Activated CD4-positive, alpha-beta T cell treated with anti-CD3 and anti-CD28 coated beads, Interleukin-2, amount 50 U/mL, for 4 hours (primary cell): ENCODE data around the gene MICALL1.
A peak's percentile ranks its signal among the peaks of the same experiment; 100 is the strongest.
"Not testable (repeated sequence)": the region's sequence is repeated elsewhere in the genome, so short reads cannot be mapped to it uniquely, and the experiment has no call there.

Experiments
- DNase-seq, 2 experiments: peaks; one replicate each; pipeline ENCODE4 v3.0.0-alpha.2; 2020

Gene MICALL1

DNA sequence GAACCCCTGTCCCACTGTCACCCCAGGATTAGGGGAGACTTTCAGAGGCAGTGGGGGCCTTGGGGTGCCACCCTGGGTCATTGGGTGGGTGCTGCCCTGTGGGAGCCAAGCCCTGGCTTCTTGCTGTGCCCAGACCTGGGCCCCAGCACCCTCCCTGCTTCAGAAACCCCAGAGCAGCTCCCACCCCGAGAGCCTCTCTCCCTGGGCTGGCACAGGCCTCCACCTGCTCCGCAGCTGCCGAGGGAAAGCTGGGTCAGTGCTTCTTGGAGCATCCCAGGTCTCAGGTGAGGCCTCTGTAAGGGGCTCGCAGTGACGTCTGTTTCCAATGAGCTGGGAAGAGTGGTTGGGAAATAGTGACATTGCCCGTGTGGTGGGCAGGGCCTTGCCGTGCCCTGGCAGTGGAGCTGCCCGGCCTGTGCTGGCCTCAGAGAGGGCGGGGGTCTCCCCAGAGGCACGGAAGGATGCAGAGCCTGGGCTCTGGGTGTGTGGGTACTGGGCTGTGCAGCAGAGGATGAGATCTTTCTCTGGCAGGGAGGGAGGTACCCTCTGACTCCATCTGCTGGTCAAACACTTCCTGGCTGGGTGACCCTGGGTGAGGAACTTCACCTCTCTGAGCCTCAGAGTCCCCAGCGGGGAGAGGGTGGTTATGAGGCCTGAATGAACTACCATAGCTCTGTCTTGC, 24.3 kb downstream of the MICALL1 start:
- DNase-seq: no peak

DNA sequence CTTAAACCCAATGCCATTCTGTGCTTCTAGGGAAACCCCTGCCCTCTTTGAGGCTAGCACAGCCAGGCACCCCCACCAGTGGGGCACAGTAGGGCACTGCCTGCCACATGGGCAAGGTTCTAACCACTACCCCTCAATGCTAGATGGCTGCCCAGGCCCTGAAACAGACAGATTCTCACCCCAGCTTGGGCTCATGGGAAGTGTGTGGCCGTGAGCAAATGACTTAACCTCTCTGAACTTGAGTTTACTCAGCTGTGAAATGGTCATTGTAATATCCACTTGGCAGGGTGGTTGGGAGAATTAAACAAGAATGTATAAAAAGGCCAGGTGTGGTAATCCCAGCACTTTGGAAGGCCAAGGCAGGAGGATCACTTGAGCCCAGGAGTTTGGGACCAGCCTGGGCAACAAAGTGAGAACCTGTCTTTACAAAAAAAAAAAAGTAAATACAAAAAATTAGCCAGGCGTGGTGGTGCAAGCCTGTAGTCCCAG, 24.9 kb downstream of the MICALL1 start:
- no peak for DNase-seq

DNA sequence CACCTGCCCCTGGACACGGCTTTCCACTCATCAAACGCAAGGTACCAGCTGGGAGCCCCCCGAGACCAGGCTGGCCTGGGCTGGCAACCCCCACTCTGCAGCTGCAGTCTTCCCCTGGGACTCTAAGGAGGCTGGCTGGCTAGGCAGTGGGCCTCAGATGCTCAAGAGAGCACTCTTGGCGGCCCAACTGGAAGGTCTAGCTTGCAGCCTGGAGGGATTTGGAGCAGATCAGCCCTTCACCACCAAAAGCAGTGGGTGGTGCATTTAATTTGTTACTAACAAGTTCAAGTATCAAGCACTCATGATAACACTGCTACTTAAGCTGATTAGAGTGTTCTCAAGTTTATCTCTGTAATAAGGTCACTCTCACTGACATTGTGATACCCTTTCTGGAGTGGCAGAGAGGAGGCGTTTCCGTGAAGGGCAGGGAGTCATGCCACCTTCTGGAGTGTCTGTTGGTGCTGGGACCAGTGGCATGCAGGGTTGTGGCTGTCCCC, 25.8 kb downstream of the MICALL1 start:
- no peak for DNase-seq

DNA sequence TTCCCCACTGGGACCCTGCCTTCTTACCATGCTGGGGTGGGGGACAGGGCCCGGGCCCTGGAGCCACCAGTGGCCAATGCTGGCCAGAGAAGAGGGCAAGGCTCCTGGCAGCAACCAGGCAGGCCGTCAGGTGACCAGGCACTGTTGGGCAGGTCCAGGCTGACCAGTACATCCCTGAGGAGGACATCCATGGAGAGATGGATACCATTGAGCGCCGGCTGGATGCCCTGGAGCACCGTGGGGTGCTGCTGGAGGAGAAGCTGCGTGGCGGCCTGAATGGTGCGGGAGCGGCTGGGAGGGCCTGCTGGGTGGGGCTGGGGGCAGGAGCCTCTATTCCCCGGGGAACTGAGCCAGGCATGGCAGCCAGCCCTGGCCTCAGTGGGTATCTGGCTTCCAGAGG, 26.3 kb downstream of the MICALL1 start:
- DNase-seq: no peak

- no peak for DNase-seq
Observed at GRCh38 chr22:37932821-37933578, 26.9 kb downstream of the MICALL1 start.

DNA sequence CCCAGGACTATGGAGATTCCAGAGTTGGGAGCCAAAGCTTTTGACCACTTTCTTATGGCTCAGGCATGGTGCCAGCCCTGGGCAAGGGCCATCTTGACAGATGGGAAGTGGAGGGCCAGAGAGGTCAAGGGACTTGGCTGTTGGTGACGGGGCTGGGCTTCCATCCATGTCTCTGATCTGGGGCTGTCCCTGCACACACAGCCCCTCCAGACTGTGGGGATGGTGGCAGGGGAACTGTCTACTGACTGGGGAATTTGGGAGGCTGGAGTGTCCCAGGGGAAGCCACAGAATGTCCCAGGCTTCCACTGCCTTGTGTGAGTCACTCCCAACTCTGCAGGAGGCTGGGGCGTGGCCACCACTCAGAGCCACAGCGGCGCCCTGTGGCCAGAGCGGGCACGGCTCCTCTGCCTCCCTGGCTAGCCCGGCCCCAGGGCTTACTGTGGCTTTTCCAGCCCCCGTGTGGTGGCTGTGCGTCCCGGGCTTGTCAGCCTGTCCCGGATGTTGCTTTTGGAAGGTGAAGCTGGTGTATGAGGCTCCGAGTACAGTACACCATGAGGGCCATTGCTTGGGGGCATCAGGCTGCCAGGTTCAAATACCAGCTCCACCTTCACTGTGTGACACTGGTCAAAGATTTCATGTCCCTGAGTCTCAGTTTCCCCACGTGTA, 27.7 kb downstream of the MICALL1 start:
- peak; percentile 74 to 76 for DNase-seq

GRCh38 chr22:37940698-37941376, 34.7 kb downstream of the MICALL1 start:
- DNase-seq: no peak

GRCh38 chr22:37942133-37942532, 36.0 kb downstream of the MICALL1 start:
- DNase-seq: no peak

DNA sequence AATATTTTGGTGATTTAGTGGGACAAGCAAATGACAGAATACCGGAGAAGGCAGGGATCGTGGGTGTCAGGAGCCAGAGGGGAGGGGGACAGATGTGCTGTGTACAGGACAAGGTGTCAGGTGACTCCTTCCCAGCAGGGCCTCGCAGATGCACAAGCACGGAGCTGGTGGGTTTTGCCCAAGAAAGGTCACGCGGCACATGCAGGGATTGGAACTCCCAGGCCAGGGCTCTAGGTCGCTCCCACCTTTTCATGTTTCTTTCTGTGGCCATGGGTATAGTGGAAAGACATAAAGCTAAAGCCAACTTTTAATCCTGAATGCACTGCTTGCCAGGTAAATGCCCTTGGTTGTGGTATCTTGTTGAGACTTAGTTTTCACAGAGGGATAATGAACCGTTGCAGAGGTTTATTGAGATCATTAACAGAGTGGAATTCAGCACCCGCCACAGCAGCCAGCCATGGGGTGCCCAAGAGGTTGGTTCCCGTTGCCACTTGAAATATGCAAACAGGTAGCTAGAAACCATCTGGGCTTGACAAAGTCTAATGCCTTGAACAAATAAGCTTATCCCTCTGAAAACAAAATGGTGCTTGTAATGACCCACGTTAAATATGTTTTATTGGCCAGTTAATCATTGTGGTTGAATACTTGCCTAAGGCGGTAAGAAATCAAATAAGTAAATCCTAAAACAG, 37.2 kb downstream of the MICALL1 start:
- DNase-seq: no peak

DNA sequence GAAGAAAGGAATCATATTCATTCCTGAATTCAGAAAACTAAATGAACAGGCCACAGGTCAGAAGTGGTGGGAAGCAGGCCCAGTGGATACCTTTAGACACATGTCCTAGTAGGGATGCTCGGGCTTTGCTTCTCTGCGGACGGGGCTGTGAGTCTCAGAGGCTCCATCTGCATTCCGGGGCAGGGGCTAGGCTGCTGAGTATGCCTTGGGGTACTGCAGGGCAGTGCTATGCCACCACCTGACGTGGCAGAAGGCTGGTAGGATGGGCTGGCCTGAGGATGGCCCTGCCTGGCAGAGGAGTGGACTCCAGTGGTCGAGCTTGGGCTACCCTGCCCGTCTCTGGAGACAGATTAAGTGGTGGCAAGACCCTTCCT, 37.7 kb downstream of the MICALL1 start:
- no peak for DNase-seq

DNA sequence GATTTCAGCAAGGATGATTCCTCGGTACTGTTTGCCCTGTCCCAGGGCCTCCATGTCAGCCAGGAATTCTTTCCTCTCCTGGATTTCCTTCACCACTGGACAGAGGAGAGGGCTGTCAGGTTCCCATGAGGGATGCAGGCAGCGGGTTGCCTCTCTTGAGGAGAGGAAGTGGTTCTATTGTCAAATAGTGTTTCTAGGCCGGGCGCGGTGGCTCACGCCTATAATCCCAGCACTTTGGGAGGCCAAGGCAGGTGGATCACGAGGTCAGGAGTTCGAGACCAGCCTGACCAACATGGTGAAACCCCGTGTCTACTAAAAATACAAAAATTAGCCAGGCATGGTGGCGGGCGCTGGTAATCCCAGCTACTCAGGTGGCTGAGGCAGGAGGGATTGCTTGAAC, 38.3 kb downstream of the MICALL1 start:
- DNase-seq: not testable (repeated sequence)

DNA sequence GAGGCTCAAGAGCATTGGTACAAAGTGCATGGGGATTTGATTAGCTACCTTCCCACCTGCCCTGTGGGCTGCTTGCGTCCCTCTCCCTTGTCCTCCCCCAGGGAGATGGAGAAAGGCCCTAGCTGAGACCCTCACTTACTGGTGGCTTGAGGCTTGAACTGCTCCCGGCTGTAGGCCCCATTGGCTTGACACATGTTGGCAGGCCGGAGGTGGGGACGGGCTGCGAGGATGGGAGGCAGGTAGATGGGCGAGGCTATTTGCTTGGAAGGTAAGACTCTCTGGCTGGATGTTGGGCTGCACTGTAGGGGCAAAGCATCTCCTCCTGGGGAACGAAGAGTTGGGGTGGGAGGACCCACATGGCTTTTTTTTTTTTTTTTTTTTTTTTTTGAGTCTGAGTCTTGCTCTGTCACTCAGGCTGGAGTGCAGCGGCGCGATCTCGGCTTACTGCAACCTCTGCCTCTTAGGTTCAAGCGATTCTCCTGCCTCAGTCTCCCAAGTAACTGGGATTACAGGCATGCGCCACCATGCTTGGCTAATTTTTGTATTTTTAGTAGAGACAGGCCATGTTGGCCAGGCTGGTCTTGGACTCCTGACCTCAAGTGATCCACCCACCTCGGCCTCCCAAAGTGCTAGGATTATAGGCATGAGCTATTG, 41.2 kb downstream of the MICALL1 start:
- not testable (repeated sequence) for DNase-seq

DNA sequence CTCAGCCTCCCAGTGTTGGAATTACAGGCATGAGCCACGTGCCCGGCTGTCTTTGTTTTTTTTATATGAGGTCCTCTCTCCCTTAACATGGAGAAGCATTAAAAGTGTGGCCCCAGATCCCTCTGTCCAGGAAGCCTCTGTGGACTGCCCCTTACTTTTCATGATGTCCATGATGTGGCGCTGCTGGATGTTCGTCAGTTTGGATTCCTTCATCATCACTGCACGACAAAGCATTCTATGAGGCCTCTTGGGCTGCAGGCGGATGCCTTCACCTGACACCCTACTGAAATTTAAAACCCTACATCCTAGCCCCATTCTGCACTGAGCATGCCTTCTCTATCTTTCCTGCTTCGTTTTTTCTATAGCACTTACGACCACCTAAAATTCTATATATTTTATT, 45.2 kb downstream of the MICALL1 start:
- no peak for DNase-seq

DNA sequence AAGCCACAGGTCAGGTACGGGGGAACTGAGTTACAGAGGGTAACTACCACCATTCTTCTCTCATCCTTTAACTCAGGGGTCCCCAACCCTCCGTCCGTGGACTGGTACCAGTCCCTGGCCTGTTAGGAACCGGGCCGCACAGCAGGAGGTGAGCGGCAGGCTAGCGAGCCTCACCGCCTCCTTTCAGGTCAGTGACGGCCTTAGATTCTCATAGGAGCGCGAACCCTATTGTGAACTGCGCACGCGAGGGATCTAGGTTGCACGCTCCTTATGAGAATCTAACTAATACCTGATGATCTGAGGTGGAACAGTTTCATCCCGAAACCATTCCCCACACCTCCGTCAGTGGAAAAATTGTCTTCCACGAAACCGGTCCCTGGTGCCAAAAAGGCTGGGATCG, 46.5 kb downstream of the MICALL1 start:
- DNase-seq: not testable (repeated sequence)

DNA sequence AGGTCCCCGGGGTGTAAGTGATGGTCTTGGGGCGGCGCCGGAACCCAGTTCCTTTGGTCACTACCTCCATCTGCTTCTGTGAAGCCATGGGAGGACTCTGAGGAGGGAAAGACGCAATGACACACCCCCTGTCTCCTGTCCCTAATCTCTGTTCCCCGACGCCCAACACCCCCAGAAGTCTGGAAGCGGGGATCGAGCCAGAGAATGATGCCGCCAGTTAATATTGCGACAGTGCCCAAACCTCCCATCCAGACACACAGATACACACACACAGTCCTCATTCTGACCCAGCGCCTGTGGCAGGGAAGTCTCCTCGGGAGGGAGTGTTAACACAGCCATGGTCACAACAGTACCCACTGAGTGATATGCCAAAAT, 47.0 kb downstream of the MICALL1 start:
- DNase-seq: peak in 1 of 2 experiments; percentile 2

- peak; percentile 94 to 95 for DNase-seq
Observed at GRCh38 chr22:37953437-37954179, 47.5 kb downstream of the MICALL1 start, which contains the start of the genes C22orf23 and POLR2F. Gene C22orf23 (minus strand): TSS chr22:37953601. CDS start chr22:37953149, 452 bp downstream. Gene POLR2F (plus strand): TSS chr22:37953699. CDS start chr22:37953788, 89 bp downstream.

GRCh38 chr22:37954686-37955085, 48.6 kb downstream of the MICALL1 start:
- DNase-seq: no peak

- not testable (repeated sequence) for DNase-seq
Observed at GRCh38 chr22:37955825-37956397, 49.8 kb downstream of the MICALL1 start.

DNA sequence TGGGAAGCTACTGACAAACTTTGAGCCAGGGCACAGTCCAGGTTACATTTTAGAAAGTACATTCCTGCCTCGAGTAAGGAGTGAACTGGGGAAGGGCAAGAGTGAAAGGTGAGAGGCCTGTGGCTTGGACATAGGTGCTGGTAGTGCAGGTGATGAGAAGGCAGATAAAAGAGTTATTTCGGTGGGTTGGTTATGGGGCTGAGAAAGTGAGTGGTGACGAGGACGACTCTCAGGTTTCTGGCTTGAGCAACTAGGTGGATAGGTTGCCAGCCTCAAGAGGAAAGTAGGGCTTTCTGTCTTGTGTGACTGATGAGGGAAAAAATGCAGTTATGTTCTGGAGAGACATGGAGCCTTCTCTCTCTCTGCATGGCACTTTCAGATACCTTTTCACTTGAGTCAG, 51.1 kb downstream of the MICALL1 start:
- no peak for DNase-seq

- DNase-seq: no peak
Observed at GRCh38 chr22:37959231-37959825, 53.2 kb downstream of the MICALL1 start.
